H1 (cell line): ENCODE results near the gene RAB11A. TPM values are rescaled to one million over a fixed set of nuclear protein-coding genes. Genes with fewer than 3 reads are reported as not detected.

ENCODE experiments used
- CTCF ChIA-PET: fragments of 300-600 bp; sonication (Branson Sonifier 250); formaldehyde crosslinking; loops from one replicate; lab custom pipeline; 2021; ENCODE audit not compliant: partially characterized antibody; lab: Charles Lee
- POLR2A ChIA-PET: fragments of 300-600 bp; sonication (Branson Sonifier 250); formaldehyde crosslinking; loops from one replicate; lab custom pipeline; 2021; ENCODE audit warnings: inconsistent platforms; ENCODE audit not compliant: partially characterized antibody; lab: Charles Lee
- DNase-seq, 2 experiments: peaks; one replicate each; pipeline versions ENCODE4 v3.0.0 to v3.0.0-alpha.2; 2010 to 2022; ENCODE audit warnings: low spot score in 2 of 2, low read depth in 1 of 2, mixed read lengths in 1 of 2
- FAIRE-seq: peaks from 2 replicates; lab custom pipeline; 2011; peaks lifted over from hg19 to GRCh38; lab: Jason Lieb, UNC
- H2AFZ ChIP-seq: 2 replicates; pipeline ENCODE4 v1.8.1; 2012; ENCODE audit warnings: low read length, inconsistent platforms
- H2AK5ac ChIP-seq: 2 replicates; pipeline ENCODE4 v1.6.1; 2013; ENCODE audit warnings: low read depth, low read length
- H2BK120ac ChIP-seq: replicated peaks from 2 replicates; pipeline ENCODE3; 2013; ENCODE audit warnings: low read depth, low read length, inconsistent platforms
- H2BK12ac ChIP-seq: 2 replicates; pipeline ENCODE4 v1.6.1; 2013; ENCODE audit warnings: low read depth, low read length
- H2BK15ac ChIP-seq: 2 replicates; pipeline ENCODE4 v1.6.1; 2013; ENCODE audit warnings: low read length
- H2BK20ac ChIP-seq: 2 replicates; pipeline ENCODE4 v1.6.1; 2013; ENCODE audit warnings: low read length
- H2BK5ac ChIP-seq: 2 replicates; pipeline ENCODE4 v1.6.1; 2013; ENCODE audit warnings: low read depth, low read length
- H3K14ac ChIP-seq: 2 replicates; pipeline ENCODE4 v1.6.1; 2013; ENCODE audit warnings: inconsistent platforms; ENCODE audit not compliant: insufficient read length
- H3K18ac ChIP-seq: 2 replicates; pipeline ENCODE4 v1.6.1; 2013; ENCODE audit warnings: low read length; ENCODE audit errors: extremely low read depth
- H3K23ac ChIP-seq: 2 replicates; pipeline ENCODE4 v1.6.1; 2013; ENCODE audit warnings: inconsistent platforms; ENCODE audit not compliant: insufficient read length
- H3K23me2 ChIP-seq: 2 replicates; pipeline ENCODE4 v1.6.1; 2013; ENCODE audit warnings: low read depth, low read length
- H3K27ac ChIP-seq: 2 replicates; pipeline ENCODE4 v1.6.1; 2011; ENCODE audit warnings: low read depth, low read length, inconsistent platforms
- H3K27me3 ChIP-seq, 4 experiments: replicated peaks in 1 of 4; 1 replicate in 1 of 4; 2 replicates in 3 of 4; pipeline versions ENCODE4 v1.6.1 to v1.8.1; 2011 to 2013; ENCODE audit warnings: low read length in 3 of 4, mild to moderate bottlenecking in 3 of 4, inconsistent platforms in 2 of 4, mixed read lengths in 2 of 4, moderate library complexity in 1 of 4; ENCODE audit not compliant: control insufficient read depth in 3 of 4, insufficient read depth in 3 of 4; ENCODE audit errors: extremely low read depth in 1 of 4
- H3K36me3 ChIP-seq, 4 experiments: 2 replicates each; pipeline versions ENCODE4 v1.6.1 to v1.8.1; 2011 to 2013; ENCODE audit warnings: mild to moderate bottlenecking in 4 of 4, low read length in 3 of 4, moderate library complexity in 2 of 4, control low read depth in 1 of 4, inconsistent platforms in 1 of 4; ENCODE audit not compliant: insufficient read depth in 4 of 4, control insufficient read depth in 2 of 4
- H3K4ac ChIP-seq: replicated peaks from 2 replicates; pipeline ENCODE3; 2013; ENCODE audit warnings: low read length, low read depth, mixed read lengths, inconsistent platforms; ENCODE audit not compliant: insufficient read length
- H3K4me1 ChIP-seq, 4 experiments: replicated peaks in 1 of 4; 1 replicate in 1 of 4; 2 replicates in 3 of 4; pipeline versions ENCODE4 v1.6.1 to v1.8.1; 2011 to 2013; ENCODE audit warnings: low read length in 3 of 4, inconsistent platforms in 2 of 4, mixed read lengths in 1 of 4; ENCODE audit not compliant: insufficient read depth in 4 of 4, control insufficient read depth in 3 of 4
- H3K4me2 ChIP-seq, 2 experiments: 2 replicates each; pipeline versions ENCODE4 v1.6.1 to v1.8.1; 2011 to 2013; ENCODE audit warnings: low read depth in 2 of 2, low read length in 2 of 2, control low read depth in 1 of 2, inconsistent platforms in 1 of 2, mild to moderate bottlenecking in 1 of 2; ENCODE audit not compliant: insufficient read depth in 1 of 2
- H3K4me3 ChIP-seq, 4 experiments: fragments of 200-600, 300-600 bp in 1 of 4; sonication (generic), shearing (Covaris generic), sonication (Bioruptor Twin) in 1 of 4; 2 replicates each; pipeline versions ENCODE4 v1.5.1 to v1.8.1; 2011 to 2016; ENCODE audit warnings: low read length in 4 of 4, low read depth in 3 of 4, control low read depth in 2 of 4, inconsistent platforms in 2 of 4, mild to moderate bottlenecking in 2 of 4, mixed read lengths in 1 of 4, moderate library complexity in 1 of 4; ENCODE audit not compliant: insufficient read depth in 2 of 4; ENCODE audit errors: extremely low read depth in 1 of 4
- H3K56ac ChIP-seq: replicated peaks from 2 replicates; pipeline ENCODE3; 2013; ENCODE audit warnings: low read depth, mild to moderate bottlenecking, mixed read lengths, low read length, inconsistent platforms; ENCODE audit not compliant: insufficient read length
- H3K79me1 ChIP-seq: 2 replicates; pipeline ENCODE4 v1.6.1; 2013; ENCODE audit warnings: low read depth, low read length, control low read depth
- H3K79me2 ChIP-seq, 2 experiments: 2 replicates each; pipeline versions ENCODE4 v1.6.1 to v1.8.1; 2012 to 2013; ENCODE audit warnings: low read length in 2 of 2, mild to moderate bottlenecking in 2 of 2, inconsistent platforms in 1 of 2; ENCODE audit not compliant: insufficient read depth in 2 of 2, control insufficient read depth in 1 of 2
- H3K9ac ChIP-seq, 4 experiments: replicated peaks in 1 of 4; 1 replicate in 1 of 4; 2 replicates in 3 of 4; pipeline versions ENCODE4 v1.6.1 to v1.8.1; 2011 to 2013; ENCODE audit warnings: low read depth in 3 of 4, low read length in 3 of 4, control low read depth in 2 of 4, mild to moderate bottlenecking in 2 of 4, moderate library complexity in 2 of 4, inconsistent platforms in 1 of 4; ENCODE audit errors: extremely low read depth in 1 of 4
- H3K9me3 ChIP-seq, 2 experiments: 2 replicates each; pipeline versions ENCODE4 v1.6.1 to v1.8.1; 2012 to 2013; ENCODE audit warnings: mild to moderate bottlenecking in 2 of 2, moderate library complexity in 2 of 2, control low read depth in 1 of 2, inconsistent platforms in 1 of 2, low read depth in 1 of 2, low read length in 1 of 2, mixed read lengths in 1 of 2; ENCODE audit not compliant: insufficient read depth in 2 of 2
- H4K20me1 ChIP-seq, 2 experiments: replicated peaks in 1 of 2; 2 replicates each; pipeline versions ENCODE3 to v1.8.1; 2011 to 2013; ENCODE audit warnings: inconsistent platforms in 2 of 2, low read length in 2 of 2, mild to moderate bottlenecking in 1 of 2; ENCODE audit not compliant: insufficient read depth in 2 of 2, control insufficient read depth in 1 of 2
- H4K5ac ChIP-seq: 2 replicates; pipeline ENCODE4 v1.6.1; 2013; ENCODE audit warnings: low read length, low read depth, mixed read lengths, inconsistent platforms; ENCODE audit not compliant: insufficient read length
- H4K8ac ChIP-seq: 2 replicates; pipeline ENCODE4 v1.8.0; 2013; ENCODE audit warnings: mild to moderate bottlenecking, moderate library complexity, low read length, inconsistent platforms; ENCODE audit not compliant: insufficient read depth; ENCODE audit errors: extremely low read depth
- H4K91ac ChIP-seq: replicated peaks from 2 replicates; pipeline ENCODE3; 2013; ENCODE audit warnings: low read length, mixed read lengths, inconsistent platforms; ENCODE audit not compliant: insufficient read length
- CTBP2 ChIP-seq: IDR thresholded peaks from 2 replicates; pipeline ENCODE4 v1.7.0; 2011; ENCODE audit warnings: borderline replicate concordance, mild to moderate bottlenecking, moderate library complexity, mixed read lengths, low read length; ENCODE audit not compliant: insufficient read depth, insufficient read length
- GABPA ChIP-seq: IDR thresholded peaks from 2 replicates; pipeline ENCODE4 v1.6.1; 2011; ENCODE audit warnings: mild to moderate bottlenecking, low read length, moderate library complexity, borderline replicate concordance; ENCODE audit not compliant: insufficient read depth
- JUN ChIP-seq: IDR thresholded peaks from 2 replicates; pipeline ENCODE4 v1.6.1; 2011; ENCODE audit warnings: low read depth, mild to moderate bottlenecking, improper control_type of control experiment, low read length
- PHF8 ChIP-seq: fragments of 200-600 bp; sonication (generic); conservative IDR thresholded peaks from 2 replicates; pipeline ENCODE4 v1.7.1; 2012; ENCODE audit warnings: low read depth, mild to moderate bottlenecking, inconsistent platforms, low read length, moderate library complexity
- POLR2A ChIP-seq, 2 experiments: IDR thresholded peaks; 1 replicate in 1 of 2; 2 replicates in 1 of 2; pipeline ENCODE4 v1.6.1; 2011; ENCODE audit warnings: low read depth in 2 of 2, low read length in 2 of 2, mild to moderate bottlenecking in 2 of 2; ENCODE audit errors: control extremely low read depth in 1 of 2
- POLR2AphosphoS5 ChIP-seq: IDR thresholded peaks from 2 replicates; pipeline ENCODE4 v1.6.1; 2011; ENCODE audit warnings: low read depth, low read length
- POU5F1 ChIP-seq: IDR thresholded peaks from 2 replicates; pipeline ENCODE4 v1.6.1; 2011; ENCODE audit warnings: low read depth, mild to moderate bottlenecking, low read length, moderate library complexity
- SIN3A ChIP-seq, 2 experiments: IDR thresholded peaks in 1 of 2; conservative IDR thresholded peaks in 1 of 2; 2 replicates each; pipeline ENCODE4 v1.6.1; 2011 to 2012; ENCODE audit warnings: low read length in 2 of 2, improper control_type of control experiment in 1 of 2, low read depth in 1 of 2, mild to moderate bottlenecking in 1 of 2
- SIRT6 ChIP-seq: IDR thresholded peaks from one replicate; pipeline ENCODE4 v1.7.1; 2012; ENCODE audit warnings: low read length, inconsistent platforms
- SP2 ChIP-seq: IDR thresholded peaks from 2 replicates; pipeline ENCODE4 v1.6.1; 2012; ENCODE audit warnings: mild to moderate bottlenecking, low read length, inconsistent platforms
- SUZ12 ChIP-seq: fragments of 200-600 bp; sonication (generic); IDR thresholded peaks from 2 replicates; pipeline ENCODE4 v1.6.1; 2012; ENCODE audit warnings: mild to moderate bottlenecking, inconsistent platforms, low read length, moderate library complexity, mixed read lengths
- TEAD4 ChIP-seq: IDR thresholded peaks from 2 replicates; pipeline ENCODE4 v1.6.1; 2012; ENCODE audit warnings: low read depth, low read length, inconsistent platforms, mixed read lengths
- ZNF274 ChIP-seq: IDR thresholded peaks from 2 replicates; pipeline ENCODE4 v1.7.0; 2012; ENCODE audit warnings: low read length, borderline replicate concordance; ENCODE audit errors: extremely low read depth
- WGBS, 2 experiments: shearing (Covaris generic) in 1 of 2; methylation state at CpG; one replicate each; pipeline versions ENCODE4 v1.1.6 to v1.1.7; 2013 to 2015; ENCODE audit warnings: low lambda C conversion rate in 2 of 2, mixed read lengths in 2 of 2, inconsistent platforms in 1 of 2, low coverage in 1 of 2, missing lambda C conversion rate in 1 of 2; ENCODE audit not compliant: insufficient replicate concordance in 2 of 2, insufficient coverage in 1 of 2, insufficient read length in 1 of 2; ENCODE audit errors: extremely low coverage in 1 of 2, missing lambda C conversion rate in 1 of 2; 5-methylcytosine and 5-hydroxymethylcytosine counted together
- polyA plus RNA-seq, 7 experiments: library from polyadenylated mRNA; depleted of rRNA in 3 of 7; stranded (reverse) in 5 of 7; unstranded in 2 of 7; fragments of >200 nt in 5 of 7; fragments of 200-250 nt in 2 of 7; gene quantifications; 1 replicate in 5 of 7; 2 replicates in 1 of 7; 4 replicates in 1 of 7; pipeline versions ENCODE4 v1.2.1 to v1.2.3, GENCODE V29; 2011 to 2013; ENCODE audit warnings: missing spikeins in 2 of 7, mixed read lengths in 2 of 7
- total RNA-seq: library from RNA; stranded (reverse); fragmentation: NEBNext Ultra II Directional; extraction: Animal tissue kit (Norgen Biotek cat#: 25700); gene quantifications from 2 replicates; pipeline ENCODE4 v1.2.1, GENCODE V29; 2021

RAB11A gene
- total and polyA plus RNA-seq, 2 of the 8 experiments (the other 6 are each of a cell fraction or from before 2014, with no cell fraction given), result 211 to 254 TPM

GRCh38 chr15:65841121-65841930 is 28.0 kb upstream of the RAB11A start:
- H2BK120ac ChIP-seq, result no peak overlapping the region
- H2BK15ac ChIP-seq, result no peak overlapping the region
- no peak overlapping the region for H3K14ac ChIP-seq
- no peaks in the 10 kb centered on the region for H3K27me3 ChIP-seq
- no peaks in the 10 kb centered on the region for H3K4me1 ChIP-seq
- no peak overlapping the region for H3K18ac ChIP-seq
- no peak for TF ChIP-seq TEAD4
- TF ChIP-seq SUZ12, result no peak
- TF ChIP-seq JUN, result no peak
- no peak for TF ChIP-seq POLR2A (IDR thresholded peaks at IDR 0.05; ENCODE audit: control extremely low read depth in 1 of 2, low read depth in 2 of 2, low read length in 2 of 2)
- TF ChIP-seq PHF8, result no peak
- TF ChIP-seq POU5F1, result no peak
- TF ChIP-seq GABPA, result no peak
- TF ChIP-seq SIRT6, result no peak
- TF ChIP-seq ZNF274, result no peak
- no peak for TF ChIP-seq POLR2AphosphoS5
- no peak for TF ChIP-seq SP2
- TF ChIP-seq CTBP2, result no peak
- no peak for TF ChIP-seq SIN3A (conservative IDR thresholded peaks at IDR 0.05 in 1 of 2, IDR thresholded peaks at IDR 0.05 in 1 of 2; ENCODE audit: low read depth in 1 of 2, low read length in 2 of 2)
- H4K5ac ChIP-seq, result no peak overlapping the region
- no peak overlapping the region for H3K23ac ChIP-seq
- H3K4ac ChIP-seq, result no peak overlapping the region
- ChIA-PET CTCF (interaction anchor here (0.6 to 10.6 kb wide), 7 partner anchors 12 to 342 kb away, joined by 3 to 134 read pairs (median 5); no protein-coding TSS in a partner anchor), POLR2A (interaction anchor here (1.2 kb wide), 1 partner anchor 27 kb away, joined by 4 read pairs; the partner anchor contains the start of gene RAB11A)
- 0 out of 2 replicates have a peak overlapping the region, but pooled peaks have one; percentile 16 for H2BK5ac ChIP-seq
- no peak for DNase-seq
- no peak overlapping the region for H4K91ac ChIP-seq
- H3K4me3 ChIP-seq, result no peak overlapping the region
- H3K56ac ChIP-seq, result no peak overlapping the region
- WGBS, 2 experiments, result 91% methylated on average over 11 of the region's 11 CpGs; no CpG with 5 or more reads in 1 of the 2 experiments
- no peak overlapping the region for H4K8ac ChIP-seq
- H3K79me1 ChIP-seq, result no peaks in the 10 kb centered on the region
- no peak overlapping the region for H2BK12ac ChIP-seq
- no peaks in the 10 kb centered on the region for H3K79me2 ChIP-seq
- no peak overlapping the region for H2AK5ac ChIP-seq
- no peak overlapping the region for H3K4me2 ChIP-seq
- H3K9ac ChIP-seq, result no peak overlapping the region
- no peaks in the 10 kb centered on the region for H4K20me1 ChIP-seq
- no peak overlapping the region for H3K27ac ChIP-seq
- no peak for FAIRE-seq
- no peaks in the 10 kb centered on the region for H3K9me3 ChIP-seq
- H3K23me2 ChIP-seq, result no peaks in the 10 kb centered on the region
- no peaks in the 10 kb centered on the region for H3K36me3 ChIP-seq
- 0 out of 2 replicates have a peak overlapping the region, but pooled peaks have one; percentile 69 for H2AFZ ChIP-seq
- no peak overlapping the region for H2BK20ac ChIP-seq
